Hindlimb muscle (tissue), 1 donor: ENCODE data around the gene ACAD11. TPM values are rescaled to one million over a fixed set of nuclear protein-coding genes. Genes with fewer than 3 reads are reported as not detected.
"Not testable (repeated sequence)": the region's sequence is repeated elsewhere in the genome, so short reads cannot be mapped to it uniquely, and the experiment has no call there.

Source experiments
- DNase-seq: peaks from one replicate; pipeline ENCODE4 v3.0.0-alpha.2; 2013
- polyA plus RNA-seq: library from polyadenylated mRNA; unstranded; fragments of 120-200 nt; gene quantifications from one replicate; pipeline ENCODE4 v1.2.1, GENCODE V29; 2013; ENCODE audit not compliant: insufficient read length

ACAD11 gene
- polyA plus RNA-seq, 1 donor: 12.7 TPM

DNA sequence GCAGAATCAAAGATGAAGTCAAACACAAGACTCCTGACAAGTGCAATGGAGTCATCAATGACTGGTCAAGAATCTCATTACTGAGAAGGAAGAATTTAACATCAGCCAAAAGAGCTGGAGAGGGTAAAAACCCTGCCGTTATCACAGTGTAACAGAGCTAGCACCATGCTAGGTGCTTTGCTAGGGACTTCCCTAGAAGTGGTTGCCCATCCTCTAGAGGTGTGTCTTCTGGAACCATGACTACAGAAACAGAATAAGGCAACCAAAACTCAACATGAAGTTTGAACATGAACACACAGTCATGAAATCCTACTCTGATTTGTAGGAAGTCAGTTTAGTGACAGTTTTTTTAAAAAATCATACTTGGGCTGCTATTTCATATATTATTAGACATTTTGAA is 9.5 kb downstream of the ACAD11 start:
- DNase-seq: no peak

DNA sequence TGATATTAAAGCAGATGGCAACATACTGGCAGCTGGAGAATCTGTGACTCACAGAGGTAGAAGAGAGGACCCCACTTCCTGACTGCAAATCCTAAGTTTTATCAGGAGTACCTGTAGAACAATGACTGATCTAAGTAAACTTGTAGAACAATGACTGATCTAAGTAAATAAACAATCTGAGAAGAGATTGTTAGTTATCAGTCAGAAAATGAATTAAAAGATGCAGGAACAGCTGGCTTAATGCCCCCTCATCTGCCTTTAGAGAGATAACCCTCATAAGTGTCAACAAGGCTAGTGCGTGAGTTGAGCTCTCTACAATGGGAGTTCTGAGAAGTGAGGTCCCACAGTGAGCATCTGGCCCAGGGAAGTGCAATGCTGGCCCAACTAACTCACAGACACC is 14.6 kb downstream of the ACAD11 start:
- DNase-seq: no peak

- DNase-seq: no peak
Observed at GRCh38 chr3:132643366-132643765, 16.2 kb downstream of the ACAD11 start.

DNA sequence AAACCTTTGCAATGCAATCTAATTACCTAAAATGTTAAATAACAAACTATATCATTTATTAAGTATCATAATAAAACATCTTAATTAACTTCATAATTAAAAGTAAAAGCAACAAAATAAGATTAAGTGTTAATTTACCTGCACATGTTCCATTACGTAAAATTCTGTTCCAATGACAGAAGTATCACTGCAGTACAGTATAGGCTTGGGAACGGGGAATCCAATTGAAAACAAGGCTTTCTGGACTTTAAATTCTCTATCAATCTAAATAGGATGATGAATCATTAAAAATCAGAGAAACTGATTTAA is 17.1 kb downstream of the ACAD11 start:
- no peak for DNase-seq

DNA sequence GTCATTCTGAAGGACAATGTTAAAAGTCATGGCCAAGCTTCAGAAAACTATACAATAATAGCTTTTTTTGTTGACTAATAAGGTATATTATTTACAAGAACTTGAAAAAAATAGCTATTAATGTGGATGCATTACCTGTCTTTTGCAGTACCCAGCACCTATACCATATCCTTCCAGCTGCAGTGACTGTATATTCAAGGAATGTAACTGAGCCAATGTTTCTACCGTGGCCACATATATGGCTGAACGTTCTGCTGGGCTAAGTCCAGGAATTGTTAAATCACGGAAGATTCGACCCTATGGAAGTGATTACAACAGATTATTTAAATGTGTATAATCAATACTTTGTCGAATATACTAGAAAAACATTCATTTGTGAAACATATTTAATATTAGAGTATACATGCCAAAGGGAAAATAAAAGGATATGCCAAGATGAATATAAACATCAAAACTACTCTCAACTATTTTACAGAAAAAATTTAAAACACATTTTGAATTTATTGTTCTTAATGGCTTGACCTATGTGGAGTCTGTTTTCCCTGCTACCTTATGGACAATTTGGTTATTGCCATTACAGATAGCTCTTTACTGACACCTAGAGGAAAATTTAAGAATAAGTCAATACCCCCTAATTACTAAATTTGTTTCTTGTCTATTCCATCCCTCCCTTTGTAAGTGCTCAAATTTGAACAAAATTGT is 17.6 kb downstream of the ACAD11 start:
- peak; percentile 31 for DNase-seq

DNA sequence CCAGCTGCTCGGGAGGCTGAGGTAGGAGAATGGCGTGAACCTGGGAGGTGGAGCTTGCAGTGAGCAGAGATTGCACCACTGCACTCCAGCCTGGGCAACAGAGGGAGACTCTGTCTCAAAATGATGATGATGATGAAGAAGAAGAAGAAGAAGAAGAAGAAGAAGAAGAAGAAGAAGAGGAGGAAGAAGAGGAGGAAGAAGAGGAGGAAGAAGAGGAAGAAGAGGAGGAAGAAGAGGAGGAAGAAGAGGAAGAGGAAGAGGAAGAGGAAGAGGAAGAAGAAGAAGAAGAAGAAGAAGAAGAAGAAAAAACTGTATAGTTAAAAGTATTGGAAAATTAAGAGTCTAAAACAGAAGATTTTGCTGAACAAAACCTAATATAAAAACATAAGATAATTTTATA is 18.2 kb downstream of the ACAD11 start:
- DNase-seq: not testable (repeated sequence)

DNA sequence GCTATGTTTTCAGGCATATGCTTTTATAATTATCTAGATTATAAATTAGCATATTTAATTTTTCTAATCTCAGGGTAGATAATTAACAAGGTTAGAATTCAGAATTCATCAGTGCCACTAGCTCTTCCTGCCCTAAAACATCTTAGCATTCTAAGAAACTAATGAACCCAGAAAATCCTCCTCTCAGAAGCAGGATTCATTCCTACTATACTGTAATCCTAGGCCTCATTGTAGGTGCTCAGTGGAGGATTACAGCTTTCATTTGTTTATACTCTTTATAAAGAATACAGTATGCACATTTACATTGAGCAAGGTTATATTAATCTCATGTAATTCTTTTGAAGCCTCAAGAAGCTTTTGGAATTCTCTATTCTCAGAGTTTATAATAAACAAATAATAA is 20.9 kb downstream of the ACAD11 start:
- DNase-seq: no peak

- DNase-seq: no peak
Observed at GRCh38 chr3:132637590-132637989, 22.0 kb downstream of the ACAD11 start.

- no peak for DNase-seq
Observed at GRCh38 chr3:132635052-132635451, 24.6 kb downstream of the ACAD11 start.

- DNase-seq: no peak
Observed at GRCh38 chr3:132630612-132631011, 29.0 kb downstream of the ACAD11 start.

- no peak for DNase-seq
Observed at GRCh38 chr3:132629928-132630327, 29.7 kb downstream of the ACAD11 start.

DNA sequence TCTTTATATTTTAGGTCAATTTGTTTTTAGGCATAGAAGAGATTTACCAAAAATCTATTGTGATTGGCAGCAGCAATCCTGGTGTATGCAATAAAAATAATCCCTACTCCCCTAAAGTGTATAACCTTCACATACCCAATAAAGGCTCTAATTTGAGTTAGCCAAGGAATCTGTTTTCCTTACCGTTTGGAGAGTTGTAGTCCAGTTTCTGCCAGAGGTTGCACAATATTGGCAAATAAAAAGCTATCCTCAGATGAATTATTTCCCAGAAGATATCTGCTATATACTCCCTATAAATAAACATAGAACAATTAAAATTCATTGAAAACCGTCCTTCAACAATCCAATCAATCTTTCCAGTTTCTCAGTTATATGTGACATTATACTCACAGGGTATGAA is 31.5 kb downstream of the ACAD11 start:
- DNase-seq: no peak

GRCh38 chr3:132626955-132627354 is 32.7 kb downstream of the ACAD11 start:
- no peak for DNase-seq

GRCh38 chr3:132625613-132626012 is 34.0 kb downstream of the ACAD11 start:
- DNase-seq: no peak

DNA sequence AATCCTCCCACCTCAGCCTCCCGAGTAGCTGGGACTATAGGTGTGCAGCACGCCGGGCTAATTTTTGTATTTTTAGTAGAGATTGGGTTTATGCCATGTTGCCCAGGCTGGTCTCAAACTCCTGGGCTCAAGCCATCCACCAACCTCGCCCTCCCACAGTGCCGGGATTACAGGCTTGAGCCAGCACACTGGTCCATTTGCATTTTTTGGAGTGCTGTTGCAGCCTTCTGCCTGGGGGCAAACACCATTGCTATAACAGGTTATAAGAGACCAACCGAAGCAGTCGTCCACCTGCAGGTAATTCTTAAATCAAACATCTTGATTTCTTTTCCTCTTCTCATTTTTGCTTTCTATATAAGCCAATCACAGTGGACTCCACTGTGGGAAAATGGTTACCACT is 34.8 kb downstream of the ACAD11 start:
- no peak for DNase-seq

- no peak for DNase-seq
Observed at GRCh38 chr3:132623646-132624045, 36.0 kb downstream of the ACAD11 start.

GRCh38 chr3:132622761-132623160 is 36.8 kb downstream of the ACAD11 start:
- no peak for DNase-seq

- DNase-seq: no peak
Observed at GRCh38 chr3:132622148-132622547, 37.5 kb downstream of the ACAD11 start.

GRCh38 chr3:132616780-132617179 is 42.8 kb downstream of the ACAD11 start:
- DNase-seq: no peak

DNA sequence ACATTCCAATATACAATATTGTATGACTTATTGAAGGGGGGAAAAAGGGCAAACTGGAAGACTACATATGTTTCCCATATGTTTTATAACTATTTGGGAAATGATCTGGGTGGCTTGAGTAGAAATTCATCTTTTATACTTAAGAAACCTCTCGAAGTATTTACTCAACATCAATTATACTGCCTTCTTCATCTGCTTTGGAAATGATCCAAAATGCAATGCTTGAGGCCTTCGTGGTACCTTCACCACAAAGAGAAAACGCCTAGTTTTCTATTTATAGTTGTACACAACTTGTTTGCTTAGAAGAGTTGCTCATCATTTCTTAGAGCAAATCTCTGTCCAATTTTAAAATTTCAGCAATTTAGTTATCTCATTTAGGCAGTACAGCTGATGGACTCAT is 43.7 kb downstream of the ACAD11 start:
- no peak for DNase-seq

DNA sequence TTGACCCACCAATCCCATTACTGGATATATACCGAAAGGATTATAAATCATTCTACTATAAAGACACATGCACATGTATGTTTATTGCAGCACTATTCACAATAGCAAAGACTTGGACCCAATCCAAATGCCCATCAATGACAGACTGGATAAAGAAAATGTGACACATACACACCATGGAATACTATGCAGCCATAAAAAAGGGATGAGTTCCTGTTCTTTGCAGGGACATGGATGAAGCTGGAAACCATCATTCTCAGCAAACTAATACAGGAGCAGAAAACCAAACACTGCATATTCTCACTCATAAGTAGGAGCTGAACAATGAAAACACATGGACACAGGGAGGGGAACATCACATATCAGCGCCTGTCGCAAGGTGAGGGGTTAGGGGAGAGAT is 44.3 kb downstream of the ACAD11 start:
- not testable (repeated sequence) for DNase-seq

DNA sequence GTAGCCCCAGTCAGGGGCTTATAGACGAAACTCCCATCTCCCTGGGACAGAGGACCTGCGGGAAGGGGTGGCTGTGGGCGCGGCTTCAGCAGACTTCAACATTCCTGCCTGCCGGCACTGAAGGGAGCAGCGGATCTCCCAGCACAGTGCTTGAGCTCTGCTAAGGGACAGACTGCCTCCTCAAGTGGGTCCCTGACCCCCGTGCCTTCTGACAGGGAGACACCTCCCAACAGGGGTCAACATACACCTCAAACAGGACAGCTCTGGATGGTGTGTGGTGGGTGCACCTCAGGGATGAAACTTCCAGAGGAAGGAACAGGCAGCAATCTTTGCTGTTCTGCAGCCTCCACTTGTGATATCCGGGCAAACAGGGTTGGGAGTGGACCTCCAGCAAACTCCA is 53.0 kb downstream of the ACAD11 start:
- not testable (repeated sequence) for DNase-seq

DNA sequence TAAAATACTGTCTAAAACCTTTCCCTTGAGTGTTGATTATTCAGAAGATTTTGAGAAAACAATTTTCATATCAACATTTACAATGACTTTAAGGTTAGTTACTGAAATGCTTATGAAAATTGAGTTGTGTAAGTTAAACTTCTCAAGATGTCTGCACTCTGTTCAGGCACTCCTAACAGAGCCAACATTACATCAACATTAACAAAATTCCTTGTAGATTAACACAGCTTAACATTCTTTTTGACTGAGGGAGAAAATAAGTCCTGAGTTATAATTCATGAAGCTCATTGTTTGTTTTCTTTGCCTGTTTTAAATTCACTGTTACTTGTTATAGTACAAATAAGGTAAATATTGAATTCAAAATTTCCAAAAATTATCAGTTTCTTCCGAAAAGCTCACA is 53.5 kb downstream of the ACAD11 start:
- no peak for DNase-seq

- DNase-seq: no peak
Observed at GRCh38 chr3:132605374-132605792, 54.2 kb downstream of the ACAD11 start.

- DNase-seq: not testable (repeated sequence)
Observed at GRCh38 chr3:132600614-132601013, 59.0 kb downstream of the ACAD11 start.
